Muscle layer of colon (tissue), 2 donors: ENCODE measurements around the gene KRTAP10-5.

Experiments used
- H3K27ac ChIP-seq: one replicate; pipeline ENCODE4 v1.7.0; 2013; ENCODE audit warnings: low read depth, mild to moderate bottlenecking, low read length, moderate library complexity
- H3K27me3 ChIP-seq, 2 donors: one replicate each; pipeline ENCODE4 v1.7.0; 2013; ENCODE audit warnings: low read length in 2 of 2, mild to moderate bottlenecking in 2 of 2; ENCODE audit not compliant: insufficient read depth in 2 of 2, control insufficient read depth in 1 of 2
- H3K36me3 ChIP-seq: one replicate; pipeline ENCODE4 v1.7.0; 2013; ENCODE audit warnings: mild to moderate bottlenecking, low read length; ENCODE audit not compliant: insufficient read depth
- H3K4me1 ChIP-seq: one replicate; pipeline ENCODE4 v1.7.0; 2013; ENCODE audit warnings: mild to moderate bottlenecking, low read length; ENCODE audit not compliant: insufficient read depth
- H3K4me3 ChIP-seq, 2 donors: one replicate each; pipeline ENCODE4 v1.7.0; 2013; ENCODE audit warnings: low read length in 2 of 2, low read depth in 1 of 2, mild to moderate bottlenecking in 1 of 2, moderate library complexity in 1 of 2
- H3K9ac ChIP-seq: one replicate; pipeline ENCODE4 v1.7.0; 2013; ENCODE audit warnings: low read length
- H3K9me3 ChIP-seq: one replicate; pipeline ENCODE4 v1.7.0; 2013; ENCODE audit warnings: mild to moderate bottlenecking, low read length
- donor health status: abdominal sarcoma.
- donor health status: Adenocarcinoma of cecum.

Gene KRTAP10-5

DNA sequence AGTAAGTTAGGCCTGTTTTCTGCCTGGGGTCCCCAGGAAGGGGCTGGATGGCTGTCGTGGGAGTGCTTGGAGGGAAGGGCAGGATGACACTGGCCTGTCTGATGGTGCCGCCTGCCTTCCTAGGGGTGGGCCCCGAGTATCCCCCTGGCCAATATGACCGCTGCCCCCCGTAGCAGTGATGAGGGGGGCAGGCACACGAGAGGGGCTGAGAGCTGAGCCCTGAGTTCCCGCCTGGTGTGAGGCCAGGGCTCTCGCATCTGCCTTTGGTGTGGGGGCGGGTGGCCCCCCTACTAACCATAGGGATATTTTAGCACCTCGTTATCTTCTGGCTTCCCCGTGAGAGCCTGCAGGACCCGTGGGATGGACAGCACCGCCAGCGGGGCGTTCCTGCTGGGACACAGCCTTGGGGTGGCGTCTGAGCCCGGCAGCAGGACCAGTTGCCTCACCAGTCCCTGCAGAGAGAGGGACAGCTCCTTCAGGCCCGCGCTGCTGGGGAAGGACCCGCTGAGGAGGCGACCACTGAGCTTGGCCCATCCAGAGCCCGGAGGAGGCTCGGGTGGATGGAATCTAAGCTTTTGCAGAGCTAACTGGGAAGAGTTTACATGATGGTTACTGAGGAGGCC lies 50.8 kb downstream of the KRTAP10-5 start:
- Histone ChIP-seq H3K36me3 (no peaks in the 10 kb centered on the region), H3K4me3 (no peak overlapping the region), H3K4me1 (no peaks in the 10 kb centered on the region), H3K27me3 (no peaks in the 10 kb centered on the region), H3K9ac (no peak overlapping the region), H3K9me3 (no peaks in the 10 kb centered on the region), H3K27ac (no peak overlapping the region)
